Measurements from ENCODE around the gene DPYSL4. TPM values are rescaled to one million over a fixed set of nuclear protein-coding genes. Genes with fewer than 3 reads are reported as not detected.

Gene DPYSL4
- total and polyA plus RNA-seq, 2 of the 13 experiments (the other 11 are each of a cell fraction or from before 2014, with no cell fraction given): 0.84 to 1.2 TPM

DNA sequence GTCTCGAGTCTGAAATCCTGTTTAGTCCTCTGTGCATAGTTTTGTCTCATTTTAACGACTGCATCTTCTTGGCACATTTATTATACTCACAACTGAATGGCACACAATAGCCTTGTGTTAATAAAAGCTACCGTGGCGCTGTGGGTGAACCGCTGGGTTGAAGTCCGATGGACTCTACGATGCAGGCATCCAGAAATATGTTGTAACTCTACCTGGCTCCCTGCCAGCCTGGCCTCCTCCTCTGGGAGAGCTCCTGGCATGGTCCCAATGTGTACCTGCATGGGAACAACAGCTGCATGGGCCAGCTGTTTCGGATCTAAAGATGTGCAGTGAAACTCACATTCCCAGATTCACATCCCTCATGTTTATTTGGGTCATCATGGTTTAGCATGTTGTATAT lies 3.7 kb upstream of the DPYSL4 start (continued):
- no peak for TF ChIP-seq GLI4 (CRISPR knock-in tag; IDR thresholded peaks at IDR 0.05; ENCODE audit: borderline replicate concordance)
- TF ChIP-seq HNRNPH1 (optimal IDR thresholded peaks at IDR 0.05; ENCODE audit: low read depth, low read length): no peak
- TF ChIP-seq CHD2 (IDR thresholded peaks at IDR 0.05; ENCODE audit: low read depth, low read length): no peak
- TF ChIP-seq MED8 (CRISPR knock-in tag; IDR thresholded peaks at IDR 0.05; ENCODE audit: insufficient replicate concordance): no peak
- TF ChIP-seq ZNF709 (CRISPR knock-in tag; IDR thresholded peaks at IDR 0.05): no peak
- peak; percentile 87 for TF ChIP-seq CEBPG (CRISPR knock-in tag; IDR thresholded peaks at IDR 0.05)
- TF ChIP-seq, protein P1, sequence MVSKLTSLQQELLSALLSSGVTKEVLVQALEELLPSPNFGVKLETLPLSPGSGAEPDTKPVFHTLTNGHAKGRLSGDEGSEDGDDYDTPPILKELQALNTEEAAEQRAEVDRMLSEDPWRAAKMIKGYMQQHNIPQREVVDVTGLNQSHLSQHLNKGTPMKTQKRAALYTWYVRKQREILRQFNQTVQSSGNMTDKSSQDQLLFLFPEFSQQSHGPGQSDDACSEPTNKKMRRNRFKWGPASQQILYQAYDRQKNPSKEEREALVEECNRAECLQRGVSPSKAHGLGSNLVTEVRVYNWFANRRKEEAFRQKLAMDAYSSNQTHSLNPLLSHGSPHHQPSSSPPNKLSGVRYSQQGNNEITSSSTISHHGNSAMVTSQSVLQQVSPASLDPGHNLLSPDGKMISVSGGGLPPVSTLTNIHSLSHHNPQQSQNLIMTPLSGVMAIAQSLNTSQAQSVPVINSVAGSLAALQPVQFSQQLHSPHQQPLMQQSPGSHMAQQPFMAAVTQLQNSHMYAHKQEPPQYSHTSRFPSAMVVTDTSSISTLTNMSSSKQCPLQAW (CRISPR knock-in tag; IDR thresholded peaks at IDR 0.05): no peak
- TF ChIP-seq FOXO1 (CRISPR knock-in tag; IDR thresholded peaks at IDR 0.05): peak; percentile 57; the same call in 1 of the 2 replicates
- peak; percentile 50 for TF ChIP-seq SPEN (CRISPR knock-in tag; IDR thresholded peaks at IDR 0.05; ENCODE audit: low read depth)
- no peak for TF ChIP-seq SIN3A (IDR thresholded peaks at IDR 0.05; ENCODE audit: borderline replicate concordance, low read depth, low read length)
- 0 out of 2 replicates have a peak, but pooled peaks have one; percentile 41 for TF ChIP-seq RCOR2 (CRISPR knock-in tag; IDR thresholded peaks at IDR 0.05)
- TF ChIP-seq PRMT3 (CRISPR knock-in tag; IDR thresholded peaks at IDR 0.05; ENCODE audit: borderline replicate concordance, low read depth): no peak
- TF ChIP-seq ZNF607 (CRISPR knock-in tag; IDR thresholded peaks at IDR 0.05; ENCODE audit: borderline replicate concordance): no peak
- TF ChIP-seq CHCHD3 (CRISPR knock-in tag; IDR thresholded peaks at IDR 0.05): no peak
- no peak for TF ChIP-seq SP5 (CRISPR knock-in tag; IDR thresholded peaks at IDR 0.05; ENCODE audit: borderline replicate concordance, low read depth)
- TF ChIP-seq BRD4 (CRISPR knock-in tag; IDR thresholded peaks at IDR 0.05): no peak
- peak; percentile 55 for TF ChIP-seq FOXA3 (CRISPR knock-in tag; IDR thresholded peaks at IDR 0.05)
- TF ChIP-seq HOXA7 (CRISPR knock-in tag; IDR thresholded peaks at IDR 0.05): no peak
- no peak for TF ChIP-seq ADNP (CRISPR knock-in tag; IDR thresholded peaks at IDR 0.05)
- TF ChIP-seq, protein P2, sequence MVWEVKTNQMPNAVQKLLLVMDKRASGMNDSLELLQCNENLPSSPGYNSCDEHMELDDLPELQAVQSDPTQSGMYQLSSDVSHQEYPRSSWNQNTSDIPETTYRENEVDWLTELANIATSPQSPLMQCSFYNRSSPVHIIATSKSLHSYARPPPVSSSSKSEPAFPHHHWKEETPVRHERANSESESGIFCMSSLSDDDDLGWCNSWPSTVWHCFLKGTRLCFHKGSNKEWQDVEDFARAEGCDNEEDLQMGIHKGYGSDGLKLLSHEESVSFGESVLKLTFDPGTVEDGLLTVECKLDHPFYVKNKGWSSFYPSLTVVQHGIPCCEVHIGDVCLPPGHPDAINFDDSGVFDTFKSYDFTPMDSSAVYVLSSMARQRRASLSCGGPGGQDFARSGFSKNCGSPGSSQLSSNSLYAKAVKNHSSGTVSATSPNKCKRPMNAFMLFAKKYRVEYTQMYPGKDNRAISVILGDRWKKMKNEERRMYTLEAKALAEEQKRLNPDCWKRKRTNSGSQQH (CRISPR knock-in tag; IDR thresholded peaks at IDR 0.05; ENCODE audit: low read depth): no peak
- peak; percentile 64 for TF ChIP-seq FOSL2 (CRISPR knock-in tag; IDR thresholded peaks at IDR 0.05)
- TF ChIP-seq NR2F1 (CRISPR knock-in tag; IDR thresholded peaks at IDR 0.05): no peak
